ENCODE data around the gene CGB1.

The CGB1 gene

DNA sequence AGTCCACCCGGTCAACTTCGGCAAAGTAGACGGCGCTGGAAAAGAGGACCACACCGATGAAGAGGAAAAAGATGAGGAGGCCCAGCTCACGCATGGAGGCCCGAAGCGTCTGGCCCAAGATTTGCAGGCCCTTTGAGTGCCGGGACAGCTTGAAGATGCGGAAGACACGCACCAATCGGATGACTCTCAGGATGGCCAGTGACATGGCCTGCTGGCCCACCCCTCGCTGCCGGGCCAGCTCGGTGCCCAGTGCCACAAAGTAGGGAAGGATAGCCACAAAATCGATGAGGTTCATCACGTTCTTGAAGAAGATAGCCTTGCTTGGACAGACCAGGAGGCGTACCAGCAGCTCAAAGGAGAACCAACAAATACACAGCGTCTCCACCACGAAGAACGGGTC is 33.7 kb upstream of the CGB1 start:
- no peak overlapping the region for H3K4me3 Mint-ChIP-seq
- H3K9me3 Mint-ChIP-seq: peaks cover 43% of the 10 kb centered on the region
- peaks cover 61% of the 10 kb centered on the region for H3K27me3 Mint-ChIP-seq (ENCODE audit: low read depth, poor library complexity)
- peaks cover 72% of the 10 kb centered on the region for H3K4me1 Mint-ChIP-seq
- TF ChIP-seq, protein P1, sequence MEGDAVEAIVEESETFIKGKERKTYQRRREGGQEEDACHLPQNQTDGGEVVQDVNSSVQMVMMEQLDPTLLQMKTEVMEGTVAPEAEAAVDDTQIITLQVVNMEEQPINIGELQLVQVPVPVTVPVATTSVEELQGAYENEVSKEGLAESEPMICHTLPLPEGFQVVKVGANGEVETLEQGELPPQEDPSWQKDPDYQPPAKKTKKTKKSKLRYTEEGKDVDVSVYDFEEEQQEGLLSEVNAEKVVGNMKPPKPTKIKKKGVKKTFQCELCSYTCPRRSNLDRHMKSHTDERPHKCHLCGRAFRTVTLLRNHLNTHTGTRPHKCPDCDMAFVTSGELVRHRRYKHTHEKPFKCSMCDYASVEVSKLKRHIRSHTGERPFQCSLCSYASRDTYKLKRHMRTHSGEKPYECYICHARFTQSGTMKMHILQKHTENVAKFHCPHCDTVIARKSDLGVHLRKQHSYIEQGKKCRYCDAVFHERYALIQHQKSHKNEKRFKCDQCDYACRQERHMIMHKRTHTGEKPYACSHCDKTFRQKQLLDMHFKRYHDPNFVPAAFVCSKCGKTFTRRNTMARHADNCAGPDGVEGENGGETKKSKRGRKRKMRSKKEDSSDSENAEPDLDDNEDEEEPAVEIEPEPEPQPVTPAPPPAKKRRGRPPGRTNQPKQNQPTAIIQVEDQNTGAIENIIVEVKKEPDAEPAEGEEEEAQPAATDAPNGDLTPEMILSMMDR (IDR thresholded peaks at IDR 0.05): no peak
- H3K36me3 Mint-ChIP-seq (ENCODE audit: low read depth): peaks cover 21% of the 10 kb centered on the region
- no peak overlapping the region for H3K27ac Mint-ChIP-seq
- DNase-seq: no peak

DNA sequence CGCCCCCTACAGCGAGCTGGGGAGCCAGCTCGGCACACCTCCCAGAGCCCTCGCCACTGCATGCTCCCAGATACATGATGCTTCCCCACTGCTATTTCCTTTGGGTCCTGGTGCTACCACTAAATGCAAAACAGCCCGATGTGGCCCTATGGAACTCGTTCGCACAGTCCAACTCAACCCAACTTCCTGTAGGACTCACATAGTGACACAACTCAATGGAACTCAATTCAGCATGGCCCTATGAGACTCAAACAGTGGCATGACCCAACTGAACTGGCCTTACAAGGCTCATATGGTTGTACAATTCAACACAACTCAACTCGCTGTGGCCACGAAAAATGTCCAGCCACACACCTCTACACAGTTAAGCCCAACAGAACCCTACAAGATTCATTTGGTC is 32.3 kb upstream of the CGB1 start:
- peaks cover 21% of the 10 kb centered on the region for H3K36me3 Mint-ChIP-seq (ENCODE audit: low read depth)
- peaks cover 58% of the 10 kb centered on the region for H3K27me3 Mint-ChIP-seq (ENCODE audit: low read depth, poor library complexity)
- no peak for DNase-seq
- no peak overlapping the region for H3K4me3 Mint-ChIP-seq
- H3K27ac Mint-ChIP-seq: no peak overlapping the region
- H3K9me3 Mint-ChIP-seq: peaks cover 43% of the 10 kb centered on the region
- peaks cover 78% of the 10 kb centered on the region for H3K4me1 Mint-ChIP-seq
- TF ChIP-seq, protein P1 (IDR thresholded peaks at IDR 0.05): no peak

DNA sequence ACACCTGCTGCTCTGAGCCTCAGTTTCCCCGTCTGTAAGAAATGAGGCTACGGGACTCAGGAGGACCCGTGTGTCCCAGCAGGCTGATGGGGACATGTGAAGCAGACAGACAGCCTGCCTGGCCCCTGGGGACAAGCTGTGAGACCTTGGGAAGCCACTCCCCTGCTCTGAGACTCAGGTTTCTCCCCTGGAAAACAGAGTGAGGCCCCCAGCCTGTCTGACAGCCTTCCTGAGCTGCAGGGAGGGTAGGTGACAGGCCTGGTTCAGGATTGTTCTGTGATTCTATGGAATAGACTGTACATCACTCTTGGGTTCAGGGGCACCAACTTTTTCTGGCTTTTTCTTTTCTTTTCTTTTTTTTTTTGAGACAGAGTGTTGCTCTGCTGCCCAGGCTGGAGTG is 30.9 kb upstream of the CGB1 start:
- Mint-ChIP-seq H3K27me3 (ENCODE audit: low read depth, poor library complexity) (peaks cover 48% of the 10 kb centered on the region), H3K4me3 (peak overlapping the region; percentile 30), H3K36me3 (ENCODE audit: low read depth) (peaks cover 16% of the 10 kb centered on the region), H3K4me1 (peaks cover 73% of the 10 kb centered on the region), H3K27ac (peak overlapping the region; percentile 63), H3K9me3 (peaks cover 32% of the 10 kb centered on the region)
- TF ChIP-seq, protein P1 (IDR thresholded peaks at IDR 0.05): no peak
- DNase-seq: no peak

DNA sequence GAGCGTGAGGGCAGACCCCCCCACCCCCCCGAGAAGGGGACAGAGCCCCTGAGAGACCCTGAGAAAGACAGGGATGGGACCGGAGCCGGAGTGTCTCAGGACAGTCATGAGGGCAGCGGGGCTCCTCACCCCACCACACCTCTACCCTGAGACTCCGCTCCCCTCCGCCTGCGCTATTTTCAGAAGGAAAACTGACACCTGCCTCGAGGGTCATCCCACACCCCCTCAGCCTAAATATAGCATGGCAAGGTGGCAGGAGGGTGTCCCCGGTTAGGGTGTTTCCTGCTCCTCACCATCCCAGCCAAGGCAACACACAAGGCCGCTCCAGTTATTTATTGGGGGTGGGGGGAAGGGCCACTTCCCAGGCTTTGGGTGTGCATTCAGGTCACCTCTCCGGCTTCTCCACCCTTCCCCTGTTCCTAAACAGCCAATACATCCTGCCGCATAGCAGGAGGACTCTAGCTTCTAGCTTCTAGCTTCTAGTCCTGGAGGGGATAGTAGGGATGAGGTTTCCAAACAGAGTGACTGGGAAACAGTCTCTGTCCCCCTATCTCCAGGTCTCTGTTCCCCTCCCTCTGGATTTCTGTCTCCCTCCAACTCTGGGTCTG is 29.3 kb upstream of the CGB1 start:
- Mint-ChIP-seq H3K4me1 (peaks cover 68% of the 10 kb centered on the region), H3K27me3 (ENCODE audit: low read depth, poor library complexity) (peaks cover 39% of the 10 kb centered on the region), H3K36me3 (ENCODE audit: low read depth) (peaks cover 16% of the 10 kb centered on the region)

DNA sequence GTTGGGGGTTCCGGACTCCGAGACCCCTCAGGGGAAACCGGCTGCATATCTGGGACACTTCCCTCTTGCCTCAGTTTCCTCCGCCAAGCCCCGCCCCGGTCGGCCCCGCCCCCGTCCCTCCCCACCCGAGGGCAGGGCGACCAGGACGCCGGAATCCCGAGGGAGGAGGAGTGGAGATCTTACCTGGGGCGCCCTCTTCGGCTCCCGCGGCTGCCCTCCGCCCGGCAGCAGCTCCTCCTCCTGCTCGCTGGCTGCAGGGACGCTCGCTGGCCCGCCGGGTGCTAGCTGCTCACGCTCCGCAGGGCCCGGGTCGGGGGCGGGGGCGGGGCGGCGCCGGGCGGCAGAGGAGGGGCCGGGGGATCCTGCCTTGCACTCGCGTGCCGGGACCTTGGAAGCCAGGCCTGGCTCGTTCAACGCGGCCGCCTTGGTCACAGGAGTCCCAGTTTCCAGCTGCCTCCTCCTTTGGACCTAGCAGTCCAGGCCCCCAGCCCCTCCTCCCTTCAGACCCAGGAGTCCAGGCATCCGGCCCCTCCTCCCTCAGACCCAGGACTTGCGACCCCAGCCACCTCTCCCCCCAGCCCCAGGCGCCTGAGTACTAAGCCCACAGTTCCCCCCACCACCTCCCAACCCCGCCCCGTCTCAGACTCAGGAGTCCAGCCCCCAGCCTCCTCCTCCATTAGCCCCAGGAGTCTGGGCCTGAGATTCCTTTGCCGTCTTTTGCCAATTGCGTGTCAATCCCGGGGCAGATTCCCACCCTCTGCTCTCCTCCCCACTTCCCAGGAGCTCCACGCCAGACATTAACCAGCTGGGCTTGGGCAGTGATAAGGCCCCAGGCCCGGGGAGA is 28.3 kb upstream of the CGB1 start, which contains the start of gene NTF4:
Gene NTF4, minus strand, starts transcription at position 51 of the 844 bp plus-strand sequence. CDS start 2,821 bp downstream, outside the sequence.
- peak within 1 kb of the TSS; percentile 5 for H3K27ac Mint-ChIP-seq
- peak; percentile 87 for DNase-seq
- H3K4me1 Mint-ChIP-seq: peaks cover 68% of the 10 kb centered on the region
- TF ChIP-seq, protein P1 (IDR thresholded peaks at IDR 0.05): no peak
- H3K36me3 Mint-ChIP-seq (ENCODE audit: low read depth): peaks cover 9% of the 10 kb centered on the region
- peak within 1 kb of the TSS; percentile 72 for H3K4me3 Mint-ChIP-seq
- H3K9me3 Mint-ChIP-seq: peaks cover 14% of the 10 kb centered on the region
- H3K27me3 Mint-ChIP-seq (ENCODE audit: low read depth, poor library complexity): peaks cover 36% of the 10 kb centered on the region

More for the DNA sequence above, 29.3 kb upstream of the CGB1 start:
- peak overlapping the region; percentile 36 for H3K27ac Mint-ChIP-seq
- H3K4me3 Mint-ChIP-seq: peak overlapping the region; percentile 72
- no peak for DNase-seq
- peaks cover 24% of the 10 kb centered on the region for H3K9me3 Mint-ChIP-seq
- TF ChIP-seq, protein P1 (IDR thresholded peaks at IDR 0.05): no peak
